NCI-H526 (cell line): Measurements from ENCODE around the gene RBFA.

Experiments used
- DNase-seq, 2 experiments: peaks; one replicate each; lab custom pipeline; 2025; lab: John Stamatoyannopoulos, UW

RBFA gene

DNA sequence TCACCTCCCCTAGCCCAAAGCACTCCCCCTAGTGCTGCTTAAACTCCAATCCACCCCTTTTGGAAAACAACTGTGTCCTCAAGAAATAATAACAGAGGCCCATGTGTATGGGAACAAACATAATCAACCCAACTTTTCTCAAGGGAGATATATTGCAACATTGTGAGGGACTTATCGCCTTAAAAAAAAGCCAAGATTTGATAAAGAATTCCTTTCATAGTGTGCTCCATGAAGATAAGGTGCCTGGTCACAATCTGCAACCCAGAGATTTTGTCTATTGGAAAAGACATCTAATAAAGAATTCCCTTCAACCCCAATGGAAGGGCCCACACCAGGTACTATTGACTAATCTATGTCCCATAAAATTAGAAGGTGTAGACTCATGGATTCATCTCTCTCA lies 4.5 kb upstream of the RBFA start:
- no peak for DNase-seq

DNA sequence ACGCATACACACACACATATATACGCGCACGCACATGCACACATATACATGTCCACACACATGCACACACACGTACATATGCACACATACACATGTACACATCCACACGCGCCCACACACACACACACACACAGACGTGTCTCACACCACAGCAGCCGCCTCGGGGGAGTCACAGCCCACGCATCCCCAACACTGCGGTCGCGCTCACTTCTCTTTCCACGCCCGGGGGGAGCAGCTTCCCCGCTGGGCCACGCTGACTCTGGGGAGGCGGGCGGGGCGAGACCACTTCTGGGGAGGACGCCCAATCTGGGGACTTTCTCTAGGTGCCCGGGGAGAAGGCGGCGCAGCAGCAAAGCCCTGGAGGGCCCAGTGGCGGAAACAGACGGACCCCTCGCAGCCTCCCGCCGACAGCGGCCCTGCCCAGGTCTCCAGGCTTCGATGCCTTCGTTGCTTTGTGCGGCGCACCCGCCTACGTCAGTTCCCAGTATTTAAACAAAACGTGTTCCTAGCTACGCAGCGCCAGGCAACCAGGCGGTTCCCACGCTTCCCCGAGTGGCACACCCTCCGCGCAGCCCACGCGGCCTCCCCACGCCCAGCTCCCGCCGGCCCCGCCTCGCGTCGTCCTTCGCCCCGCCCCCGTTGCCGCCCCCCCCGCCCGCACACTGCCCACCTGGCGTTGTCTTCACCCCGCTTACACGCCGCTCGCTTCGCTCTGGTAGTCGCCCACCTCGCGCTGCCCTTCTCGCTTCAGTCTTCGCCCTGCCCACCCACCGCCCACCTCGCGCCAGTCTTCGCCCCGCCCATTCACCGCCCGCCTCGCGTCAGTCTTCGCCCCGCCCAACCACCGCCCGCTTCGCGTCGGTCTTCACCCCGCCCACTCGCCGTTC lies 810 bp upstream of the RBFA start:
- peak in 1 of 2 experiments; percentile 78 for DNase-seq

DNA sequence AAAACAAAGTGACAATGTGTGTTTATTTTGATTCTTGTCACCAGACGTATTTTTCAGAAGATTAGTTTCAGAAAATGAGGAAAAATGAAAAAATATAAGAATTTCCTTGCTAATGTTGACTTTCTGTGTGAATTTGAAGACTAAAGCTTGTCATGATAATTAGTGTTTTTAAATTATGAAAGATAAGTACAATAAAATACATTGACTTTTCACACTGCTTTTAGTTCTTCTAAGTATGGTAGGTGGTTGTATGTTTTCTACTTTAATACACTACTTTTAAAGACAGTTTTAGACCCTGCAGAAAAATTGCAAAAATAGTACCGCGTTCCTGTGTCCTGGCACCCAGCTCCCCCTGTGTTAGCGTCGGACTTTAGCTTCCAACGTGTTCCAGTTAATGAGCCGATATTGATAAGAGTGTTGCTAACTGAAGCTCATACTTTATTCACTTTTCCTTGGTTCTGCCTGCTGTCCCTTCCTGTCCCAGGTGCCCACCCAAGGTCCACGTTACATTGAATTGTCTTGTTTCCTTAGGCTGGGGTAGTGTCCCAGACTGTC lies 695 bp downstream of the RBFA start:
- DNase-seq, result peak in 1 of 2 experiments; percentile 6

DNA sequence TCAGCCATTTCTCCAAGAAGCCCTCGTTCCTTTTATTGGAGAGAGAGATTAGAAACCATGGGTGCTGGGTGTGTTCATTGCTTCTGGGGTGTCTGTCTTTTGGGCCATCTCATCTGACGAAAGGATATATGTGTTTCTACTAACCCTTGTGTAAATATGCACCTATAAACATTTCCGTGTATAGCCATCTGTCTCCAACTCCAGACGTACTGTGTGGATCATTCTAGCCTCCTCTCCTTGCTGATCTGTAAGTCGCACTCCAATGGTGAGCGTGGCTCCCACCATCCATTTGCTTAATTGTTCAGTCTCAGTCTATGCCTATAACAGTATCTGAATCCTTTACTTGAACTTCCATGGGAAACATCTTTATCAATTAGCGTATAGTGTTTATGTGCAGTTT lies 1.8 kb downstream of the RBFA start:
- DNase-seq, result peak in 1 of 2 experiments; percentile 5

DNA sequence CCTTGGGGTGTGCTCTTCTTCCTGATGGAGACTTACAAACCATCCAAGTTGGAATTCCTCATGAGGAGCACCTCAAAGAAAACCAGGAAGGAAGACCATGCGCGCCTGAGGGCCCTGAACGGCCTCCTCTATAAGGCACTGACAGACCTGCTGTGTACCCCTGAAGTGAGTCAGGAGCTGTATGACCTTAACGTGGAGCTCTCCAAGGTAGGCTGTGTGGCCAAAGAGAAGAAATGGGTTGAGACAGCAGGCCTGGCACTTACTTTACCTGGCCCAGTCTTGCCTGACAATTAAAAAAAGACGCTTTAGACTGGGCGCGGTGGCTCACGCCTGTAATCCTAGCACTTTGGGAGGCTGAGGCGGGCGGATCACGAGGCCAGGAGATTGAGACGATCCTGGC lies 3.1 kb downstream of the RBFA start:
- no peak for DNase-seq

DNA sequence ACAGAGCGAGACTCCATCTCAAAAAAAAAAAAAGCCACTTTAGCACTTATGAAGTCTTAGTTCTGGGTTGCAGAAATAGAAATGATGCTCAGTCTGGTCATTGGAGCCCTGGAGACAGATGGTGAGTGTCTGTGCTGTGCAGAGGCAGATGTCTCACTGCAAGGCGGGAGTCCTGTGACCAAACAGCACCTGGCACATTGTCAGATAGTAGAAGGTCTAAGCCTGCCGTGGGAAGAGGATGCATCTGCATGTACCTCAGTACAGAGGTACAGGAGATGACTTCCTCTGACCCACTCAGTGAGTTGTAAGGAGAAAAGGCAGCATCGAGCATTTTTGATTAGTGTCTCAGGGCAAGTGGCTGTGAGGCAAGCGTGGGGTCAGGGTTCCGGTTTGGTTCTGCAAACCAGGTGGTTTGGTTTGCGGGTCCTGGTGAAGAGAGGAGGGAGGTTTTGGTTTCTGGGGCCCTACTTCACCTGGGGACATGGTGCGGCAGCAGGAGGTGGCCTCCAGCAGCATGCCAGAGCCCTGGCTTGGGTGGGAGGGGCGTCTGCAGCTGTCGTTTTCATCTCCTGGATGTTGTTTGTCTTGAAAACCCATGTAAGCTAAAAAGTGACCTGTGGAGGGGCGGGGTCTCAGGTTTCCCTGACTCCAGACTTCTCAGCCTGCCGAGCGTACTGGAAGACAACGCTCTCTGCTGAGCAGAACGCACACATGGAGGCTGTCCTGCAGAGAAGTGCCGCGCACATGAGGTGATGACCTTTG lies 3.8 kb downstream of the RBFA start:
- no peak for DNase-seq

DNA sequence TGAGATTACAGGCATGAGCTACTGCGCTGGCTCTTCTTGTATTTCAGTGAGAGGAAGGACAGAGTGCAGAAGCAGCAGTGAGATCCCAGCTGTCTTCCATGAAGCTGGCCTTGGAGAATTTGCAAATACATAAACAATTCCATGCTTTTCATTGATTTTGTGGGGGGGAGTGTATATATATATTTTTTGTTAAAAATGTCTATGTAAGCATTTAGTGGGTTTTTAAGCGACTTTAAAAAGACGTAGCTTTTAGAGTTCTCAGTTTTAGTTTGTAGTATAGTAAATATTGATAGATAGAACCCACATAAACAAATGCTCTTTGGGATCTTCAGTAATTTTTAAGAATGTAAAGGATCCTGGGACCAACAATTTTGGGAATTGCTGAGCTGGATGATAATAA lies 6.3 kb downstream of the RBFA start:
- no peak for DNase-seq

DNA sequence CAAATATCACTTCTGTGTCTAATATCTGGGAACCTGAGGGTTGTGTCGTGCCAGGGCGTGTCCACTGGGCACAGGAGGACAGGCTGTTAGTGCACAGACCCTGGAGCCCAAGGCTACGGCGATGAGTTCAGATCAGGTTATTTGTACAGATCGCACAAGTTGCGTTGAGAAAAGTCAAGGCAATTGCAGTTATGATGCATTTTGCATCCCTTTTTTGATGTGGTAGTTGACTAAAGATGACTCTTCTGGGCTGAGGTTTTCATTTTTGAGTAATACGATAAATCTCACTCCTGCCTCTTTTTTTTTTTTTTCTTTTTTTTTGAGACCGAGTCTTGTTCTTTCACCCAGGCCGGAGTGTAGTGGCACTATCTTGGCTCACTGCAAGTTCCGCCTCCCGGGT lies 7.2 kb downstream of the RBFA start:
- no peak for DNase-seq

DNA sequence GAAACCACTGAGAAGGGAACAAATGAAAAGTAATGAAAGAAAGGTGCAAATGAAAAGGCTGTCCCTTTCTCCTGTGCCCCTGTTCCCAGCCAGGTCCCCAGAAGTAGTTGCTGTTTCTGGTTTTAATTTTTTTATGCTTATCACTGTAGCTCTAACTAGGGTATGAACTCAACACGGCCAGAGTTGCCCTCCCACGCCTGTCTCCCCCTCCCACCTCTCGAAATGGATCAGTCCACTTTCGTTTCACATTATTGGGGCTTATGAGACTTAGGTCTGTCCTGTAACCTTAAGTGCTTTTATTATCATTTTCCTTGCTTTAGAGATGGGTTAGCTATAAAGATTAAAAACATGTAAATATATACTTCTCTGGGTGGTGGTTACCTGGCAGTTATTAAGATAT lies 8.6 kb downstream of the RBFA start:
- no peak for DNase-seq

DNA sequence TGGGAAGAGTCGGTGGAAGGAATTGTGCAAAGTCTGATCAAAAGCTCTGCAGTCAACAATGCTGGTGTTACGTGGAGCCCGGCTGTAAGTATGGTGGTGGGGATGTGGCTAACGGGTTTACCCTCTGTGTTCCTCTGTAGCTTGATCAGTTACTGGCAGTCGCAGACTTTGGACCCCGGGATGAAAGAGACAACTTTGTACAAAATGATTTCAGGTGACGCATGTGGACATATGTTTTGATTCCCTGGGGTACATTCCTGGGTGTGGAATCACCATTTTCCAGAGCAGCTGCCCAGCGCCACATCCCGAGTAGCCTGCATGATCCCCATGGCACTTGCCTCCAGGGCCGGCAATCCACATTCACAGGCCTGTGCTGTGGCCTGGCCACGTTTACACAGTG lies 9.8 kb downstream of the RBFA start:
- DNase-seq, result no peak

DNA sequence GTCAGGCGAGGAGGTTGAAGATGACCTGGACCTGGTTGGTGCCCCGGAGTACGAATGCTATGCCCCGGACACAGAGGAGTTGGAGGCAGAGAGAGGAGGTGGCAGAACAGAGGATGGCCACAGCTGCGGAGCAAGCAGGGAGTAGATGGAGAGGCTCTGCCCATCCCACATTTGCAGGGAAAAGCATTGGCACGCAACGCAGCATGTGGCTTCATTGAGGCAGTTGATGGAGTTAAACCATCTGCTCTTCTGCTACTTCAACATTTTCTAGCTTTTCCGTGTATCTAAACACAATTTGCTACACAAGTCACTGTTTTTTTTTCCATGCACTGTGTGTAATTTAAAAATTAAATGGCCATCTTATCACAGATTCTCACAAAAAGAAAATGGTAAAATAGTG lies 11.8 kb downstream of the RBFA start:
- no peak for DNase-seq

DNA sequence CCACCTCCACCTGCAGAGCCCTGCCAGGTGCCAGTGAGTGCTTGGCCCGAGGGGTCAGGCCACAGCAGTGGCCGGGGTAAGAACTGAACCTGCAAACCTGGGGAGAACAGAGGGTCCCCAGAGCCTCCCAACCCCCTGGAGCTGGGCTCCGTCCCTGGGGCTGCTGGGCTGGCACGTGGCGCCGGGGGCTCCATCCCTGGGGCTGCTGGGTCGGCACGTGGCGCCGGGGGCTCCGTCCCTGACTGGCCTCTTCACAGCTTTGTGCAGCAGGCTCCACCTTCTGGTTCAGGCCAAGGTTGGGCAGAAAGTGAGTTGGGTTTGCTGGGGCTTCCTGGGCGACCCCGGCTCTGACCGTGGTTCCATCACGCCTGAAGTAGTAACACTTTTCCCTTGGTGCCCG lies 12.2 kb downstream of the RBFA start:
- DNase-seq, result no peak

DNA sequence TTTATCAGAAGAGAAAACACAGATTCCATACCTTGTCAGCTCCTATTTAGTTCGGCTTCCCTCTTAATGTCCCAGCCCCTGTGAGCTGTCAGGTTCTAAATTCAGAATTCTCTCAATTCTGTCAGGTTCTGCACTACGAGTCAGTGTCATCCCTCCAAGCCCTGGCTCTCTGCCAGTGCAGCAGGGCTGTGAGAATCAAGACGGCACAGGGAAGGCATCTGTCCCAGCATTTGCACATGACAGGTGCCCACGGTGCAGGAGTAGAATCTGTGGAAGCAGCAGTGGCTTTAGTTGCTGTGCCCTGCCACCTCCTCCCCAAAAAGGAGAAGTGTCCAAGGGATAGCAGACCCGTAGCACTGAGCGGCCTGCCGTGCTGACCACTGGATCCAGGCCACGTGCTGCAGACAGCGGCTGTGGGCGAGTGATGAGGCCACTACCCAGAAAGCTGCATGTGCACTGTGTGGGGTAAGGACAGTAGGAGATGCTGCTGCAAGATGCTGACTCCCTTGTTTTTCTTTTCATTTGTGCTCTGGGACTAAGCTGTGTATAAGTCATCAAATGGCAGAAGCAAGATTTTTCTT lies 12.8 kb downstream of the RBFA start:
- DNase-seq, result no peak

DNA sequence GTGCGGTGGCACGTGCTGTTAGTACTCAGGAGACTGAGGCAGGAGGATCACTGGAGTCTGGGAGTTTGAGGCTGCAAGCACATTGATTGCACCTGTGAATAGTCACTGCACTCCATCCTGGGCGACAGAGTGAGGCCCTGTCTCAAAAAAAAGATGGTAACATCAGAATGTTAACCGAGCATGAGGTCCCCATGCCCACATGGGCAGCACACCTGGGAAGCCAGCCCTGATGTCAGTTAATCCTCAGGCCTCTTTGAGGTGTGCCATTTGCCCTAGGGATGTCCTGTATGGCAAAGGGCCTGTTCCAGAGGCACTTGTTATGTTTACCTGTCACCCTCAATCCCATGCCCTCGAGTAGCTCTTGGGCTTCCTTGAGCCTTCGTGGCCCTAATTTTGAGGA lies 16.6 kb downstream of the RBFA start:
- no peak for DNase-seq

DNA sequence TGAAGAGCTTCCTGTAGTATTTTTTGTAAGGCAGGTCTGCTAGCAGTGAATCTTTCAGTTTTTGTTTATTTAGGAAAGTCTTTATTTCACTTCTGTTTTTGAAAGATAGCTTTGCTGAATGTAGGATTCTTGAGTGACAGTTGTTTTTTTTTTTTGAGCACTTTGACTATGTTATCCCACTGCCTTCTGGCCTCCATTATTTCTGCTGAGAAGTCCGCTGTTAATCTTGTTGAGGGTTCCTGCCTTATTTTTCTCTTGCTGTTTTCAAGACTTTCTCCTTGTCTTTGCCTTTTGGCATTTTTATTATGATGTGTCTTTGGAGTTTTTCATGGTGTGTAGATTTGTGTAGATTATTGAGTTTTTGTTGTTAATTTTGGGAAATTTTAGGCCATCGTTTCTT lies 21.9 kb downstream of the RBFA start:
- no peak for DNase-seq

DNA sequence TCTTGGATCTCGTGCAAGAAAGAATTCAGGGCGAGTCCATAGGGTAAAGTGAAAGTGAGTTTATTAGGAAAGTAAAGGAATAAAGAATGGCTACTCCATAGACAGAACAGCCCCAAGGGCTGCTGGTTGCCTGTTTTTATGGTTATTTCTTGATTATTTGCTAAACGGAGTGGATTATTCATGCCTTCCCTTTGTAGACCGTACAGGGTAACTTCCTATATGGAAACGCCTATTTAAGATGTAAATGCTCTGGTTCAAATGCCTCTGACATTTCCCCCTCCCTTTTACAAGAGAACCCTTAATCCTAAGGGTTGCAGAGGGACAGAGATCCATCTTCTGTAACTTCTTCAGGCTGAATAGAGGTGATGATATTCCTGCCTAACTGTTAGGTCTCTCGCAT lies 25.7 kb downstream of the RBFA start:
- no peak for DNase-seq

DNA sequence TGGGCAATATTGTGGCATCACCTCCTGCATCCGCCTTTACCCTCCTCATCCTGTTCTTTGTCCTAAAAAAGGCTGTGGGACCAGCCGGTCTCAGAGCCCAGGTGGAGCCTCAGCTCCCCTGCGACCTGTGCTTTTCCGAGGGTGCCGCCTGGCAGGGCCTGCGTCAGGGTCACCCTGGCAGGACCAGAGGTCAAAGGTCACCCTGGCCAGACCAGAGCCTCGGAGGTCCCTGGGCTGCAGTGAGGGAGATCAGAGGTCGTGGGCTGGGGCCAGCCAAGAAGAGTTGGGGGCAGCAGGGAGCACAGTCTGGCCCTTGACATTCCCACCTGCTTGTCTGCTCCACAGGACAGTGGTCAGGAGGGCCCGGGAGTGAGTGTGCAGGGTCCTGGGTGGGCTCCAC lies 31.5 kb downstream of the RBFA start:
- no peak for DNase-seq

DNA sequence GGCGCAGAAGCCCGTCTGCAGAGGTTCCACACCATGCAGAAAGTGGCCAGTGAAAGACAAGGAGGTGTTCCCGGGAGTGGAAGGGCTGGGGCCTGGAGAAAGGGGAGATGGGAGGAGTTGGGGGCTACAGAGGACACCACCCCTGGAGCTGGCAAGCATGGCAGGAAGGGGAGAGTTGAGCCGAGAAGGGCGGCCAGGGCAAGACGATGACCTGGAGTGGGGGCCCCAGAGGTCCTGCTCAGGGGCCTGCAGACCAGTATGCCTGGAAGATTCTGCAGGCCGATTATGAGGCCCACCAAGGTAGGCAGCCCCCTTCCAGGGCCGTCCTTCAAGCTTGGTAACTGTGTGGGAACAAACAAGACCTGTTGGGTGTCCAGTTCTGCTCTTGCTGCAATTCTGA lies 33.1 kb downstream of the RBFA start:
- DNase-seq, result no peak

DNA sequence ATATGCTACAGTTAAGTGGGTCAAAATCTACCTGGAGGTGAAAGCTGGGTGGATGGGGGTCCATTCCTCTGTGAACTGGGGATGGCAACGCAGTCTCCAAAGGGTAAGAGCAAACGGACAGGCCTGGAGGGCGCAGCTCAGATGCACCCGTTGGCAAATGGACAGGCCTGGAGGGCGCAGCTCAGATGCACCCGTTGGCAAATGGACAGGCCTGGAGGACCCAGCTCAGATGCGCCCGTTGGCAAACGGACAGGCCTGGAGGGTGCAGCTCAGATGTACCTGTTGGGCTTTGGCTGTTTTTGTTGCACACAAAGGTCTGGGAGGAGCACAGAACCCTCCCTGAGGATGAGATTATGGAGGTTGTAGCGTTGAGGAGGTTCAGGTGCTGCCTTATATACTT lies 33.7 kb downstream of the RBFA start:
- DNase-seq, result no peak

DNA sequence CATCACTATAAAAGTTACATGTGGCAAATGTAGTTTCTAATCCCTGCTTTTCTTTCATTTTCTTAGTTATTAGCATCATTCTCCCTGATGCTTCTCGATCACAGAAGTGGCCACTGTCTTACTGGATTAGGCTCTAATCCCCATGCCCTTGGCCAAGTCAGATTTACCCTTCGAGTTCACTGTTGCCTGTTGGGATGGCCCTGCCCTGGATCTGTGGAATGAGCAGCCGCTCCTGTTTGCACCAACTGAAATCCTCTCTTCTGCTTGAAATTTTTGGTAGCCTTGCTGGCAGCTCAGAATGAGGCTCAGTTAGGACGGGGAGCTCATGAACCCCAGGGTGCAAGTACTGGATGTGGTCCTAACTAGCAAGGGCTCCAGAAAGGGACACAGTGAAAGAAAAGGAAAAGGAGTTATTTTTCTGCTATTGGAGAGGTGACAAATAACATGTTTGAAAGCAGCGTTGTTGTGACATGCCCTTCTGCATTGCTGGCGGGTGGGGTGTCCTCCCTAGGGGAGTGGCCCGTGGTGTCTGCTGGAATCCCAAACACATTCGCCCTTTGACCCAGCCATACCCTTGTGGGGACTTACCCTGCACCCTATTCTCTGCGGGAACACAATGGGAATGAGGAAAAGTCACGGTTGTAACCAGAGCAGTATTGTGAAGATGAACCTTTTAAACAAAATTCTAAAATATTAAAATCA lies 34.5 kb downstream of the RBFA start:
- DNase-seq, result no peak

DNA sequence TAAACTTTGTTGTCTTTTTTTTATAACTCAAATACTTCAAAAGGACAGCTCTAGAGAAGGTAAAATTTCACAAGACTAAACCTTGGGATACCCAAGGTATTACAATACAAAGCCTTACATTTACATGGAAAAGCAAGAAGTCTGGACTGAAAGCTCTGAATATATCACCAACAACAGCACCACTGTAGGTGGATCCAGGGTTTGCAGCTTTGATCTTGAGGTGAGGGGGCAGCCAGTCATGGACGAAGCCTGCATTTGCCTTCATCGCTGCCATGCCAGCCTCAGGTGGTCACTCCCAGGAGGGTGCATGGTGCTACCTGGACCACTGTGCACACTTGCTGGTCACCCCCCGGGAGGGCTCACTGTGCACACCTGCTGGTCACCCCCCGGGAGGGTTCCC lies 36.6 kb downstream of the RBFA start:
- DNase-seq, result no peak

DNA sequence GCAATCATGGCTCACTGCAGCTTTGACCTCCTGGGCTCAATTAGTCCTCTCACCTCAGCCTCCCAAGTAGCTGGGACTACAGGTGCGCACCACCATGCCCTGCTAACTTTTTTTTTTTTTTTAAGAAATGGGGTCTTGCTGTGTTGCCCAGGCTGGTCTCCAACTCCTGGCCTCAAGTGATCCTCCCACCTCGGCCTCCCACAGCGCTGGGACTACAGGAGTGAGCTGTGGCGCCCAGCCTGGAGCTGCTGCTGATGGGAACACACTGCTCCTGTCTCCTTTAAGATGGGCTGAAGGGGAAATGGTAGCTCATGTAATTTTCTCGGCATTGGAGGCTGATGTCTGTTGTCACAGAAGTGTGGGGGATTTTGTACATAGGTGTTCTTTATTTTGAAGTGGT lies 39.9 kb downstream of the RBFA start:
- no peak for DNase-seq
